ENCODE data around the gene ARSG. TPM values are rescaled to one million over a fixed set of nuclear protein-coding genes. Genes with fewer than 3 reads are reported as not detected.

The ARSG gene
- total and polyA plus RNA-seq, 2 of the 4 experiments (the other 2 are of a cell fraction), result 2.9 to 3.0 TPM

DNA sequence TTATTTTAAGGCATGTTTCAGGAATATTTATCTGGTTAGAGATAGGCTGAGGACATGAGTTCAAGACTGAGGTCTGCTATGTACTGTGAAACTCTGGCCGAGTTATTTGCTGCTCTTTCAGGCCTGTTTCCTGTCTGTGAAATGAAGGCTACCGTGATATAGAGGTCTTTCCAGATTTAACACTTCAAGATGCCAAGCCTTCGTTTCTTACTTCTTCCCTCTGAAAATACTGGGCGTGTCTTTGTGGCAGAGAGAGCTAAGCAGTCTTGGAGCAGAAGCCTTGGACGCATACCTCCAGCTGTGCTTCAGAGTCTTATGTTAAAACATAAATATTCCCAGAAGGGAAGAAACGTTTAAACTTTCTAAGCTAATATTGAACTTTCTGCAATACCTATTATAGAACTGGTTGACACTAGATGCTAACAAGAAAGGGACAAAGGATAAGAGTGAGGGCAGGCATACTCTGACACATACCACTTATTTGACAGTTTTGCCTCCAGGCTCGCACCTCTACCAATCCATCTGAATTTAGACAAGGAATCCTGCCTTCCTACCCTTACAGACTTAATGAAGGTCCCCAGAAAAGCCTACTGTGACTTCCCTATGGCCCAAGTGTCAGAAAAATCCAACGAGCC, 148.5 kb downstream of the ARSG start:
- no peak overlapping the region for H2AK5ac ChIP-seq (ENCODE audit: low read depth, low read length)
- H3K79me1 ChIP-seq (ENCODE audit: low read depth in 1 of 2, low read length in 2 of 2), result peaks cover 0 to 25% of the 10 kb centered on the region in 2 experiments; a peak in 2 of 4 replicates
- H4K91ac ChIP-seq (ENCODE audit: insufficient read depth, low read depth, low read length), result no peak overlapping the region
- H3K18ac ChIP-seq (ENCODE audit: low read depth, low read length), result no peak overlapping the region
- in situ Hi-C loops (cut with MboI; ENCODE audit: low sequenced_read_pairs), result loop anchor here (10.0 kb wide), 1 partner anchor 175 kb away; no protein-coding TSS in a partner anchor
- no peak overlapping the region for H3K4ac ChIP-seq (ENCODE audit: low read depth, low read length)
- no peak overlapping the region for H3K4me2 ChIP-seq (ENCODE audit: low read depth, low read length)
- H3K23ac ChIP-seq (ENCODE audit: low read depth, low read length), result no peak overlapping the region
- dilution Hi-C loops (cut with HindIII; ENCODE audit: low sequenced_read_pairs, unreplicated experiment), result no loop called here
- H3K4me1 ChIP-seq (ENCODE audit: control insufficient read depth, insufficient read depth, low read length), result peaks cover 9% of the 10 kb centered on the region
- H2AK9ac ChIP-seq (replicated peaks; ENCODE audit: low read depth, low read length, poor library complexity), result peak overlapping the region; percentile 16
- H3K56ac ChIP-seq (ENCODE audit: extremely low read depth, insufficient read depth, low read length), result no peak overlapping the region
- no TSS peak for BruUV-seq (replicated peaks)
- no peak for ATAC-seq (ENCODE audit: low read depth)
- ChIA-PET CTCF (interaction anchor here (1.1 kb wide), 1 partner anchor 40 kb away, joined by 3 read pairs; no protein-coding TSS in a partner anchor), POLR2A (ENCODE audit: unreplicated experiment) (no interaction called here)
- H4K20me1 ChIP-seq (ENCODE audit: insufficient read depth, low read length), result peaks cover 10% of the 10 kb centered on the region; the same call in 1 of the 2 replicates
- no peaks in the 10 kb centered on the region for H3K27me3 ChIP-seq (ENCODE audit: control insufficient read depth, insufficient read depth, low read length)
- WGBS, 2 experiments (ENCODE audit: extremely low coverage in 2 of 2, insufficient read length in 1 of 2), result no CpG with 5 or more reads among the region's 8 CpGs
- peaks cover 4% of the 10 kb centered on the region; the same call in 1 of the 2 replicates for H3K9me1 ChIP-seq (ENCODE audit: insufficient read depth, low read length)
- DNase-seq, result no peak
- no peak overlapping the region for H2AFZ ChIP-seq (replicated peaks; ENCODE audit: low read length, poor library complexity)
- no peak overlapping the region for H4K5ac ChIP-seq (ENCODE audit: low read depth, low read length)
- H3K9ac ChIP-seq (ENCODE audit: low read depth, low read length), result no peak overlapping the region
- H3K36me3 ChIP-seq (ENCODE audit: control insufficient read depth, insufficient read depth, low read length), result peaks cover 34% of the 10 kb centered on the region
- H2BK15ac ChIP-seq (ENCODE audit: low read depth, low read length), result no peak overlapping the region
- H2BK20ac ChIP-seq (ENCODE audit: low read depth, low read length), result no peak overlapping the region
- H2BK5ac ChIP-seq (ENCODE audit: low read depth, low read length, poor library complexity, severe bottlenecking), result no peak overlapping the region
- no peak overlapping the region for H4K8ac ChIP-seq (ENCODE audit: low read depth in 2 of 2, low read length in 2 of 2)
- H3K4me3 ChIP-seq (ENCODE audit: insufficient read depth, low read depth, low read length), result no peak overlapping the region
- H2BK120ac ChIP-seq (ENCODE audit: low read depth, low read length), result no peak overlapping the region
- TF ChIP-seq SMC3 (IDR thresholded peaks at IDR 0.05; ENCODE audit: low read depth, low read length) (no peak), RCOR1 (IDR thresholded peaks at IDR 0.05; ENCODE audit: insufficient replicate concordance, low read length) (no peak), RAD21 (IDR thresholded peaks at IDR 0.05; ENCODE audit: low read length) (no peak), MAFK (IDR thresholded peaks at IDR 0.05; ENCODE audit: low read depth, low read length) (no peak), MAZ (IDR thresholded peaks at IDR 0.05; ENCODE audit: borderline replicate concordance, low read depth, low read length) (no peak), FOS (IDR thresholded peaks at IDR 0.05; ENCODE audit: low read depth, low read length) (no peak), POLR2A (IDR thresholded peaks at IDR 0.05; ENCODE audit: low read depth, low read length) (no peak), NFE2L2 (IDR thresholded peaks at IDR 0.05; ENCODE audit: low read depth, low read length) (no peak), USF2 (IDR thresholded peaks at IDR 0.05; ENCODE audit: low read depth, low read length) (no peak), MXI1 (IDR thresholded peaks at IDR 0.05; ENCODE audit: borderline replicate concordance, low read depth, low read length) (no peak), CHD1 (IDR thresholded peaks at IDR 0.05; ENCODE audit: low read depth, low read length) (no peak), BHLHE40 (IDR thresholded peaks at IDR 0.05; ENCODE audit: low read depth, low read length) (no peak), CEBPB (IDR thresholded peaks at IDR 0.05; ENCODE audit: low read depth, low read length) (no peak), RFX5 (IDR thresholded peaks at IDR 0.05; ENCODE audit: low read depth, low read length) (no peak)
- TF ChIP-seq, protein P1, sequence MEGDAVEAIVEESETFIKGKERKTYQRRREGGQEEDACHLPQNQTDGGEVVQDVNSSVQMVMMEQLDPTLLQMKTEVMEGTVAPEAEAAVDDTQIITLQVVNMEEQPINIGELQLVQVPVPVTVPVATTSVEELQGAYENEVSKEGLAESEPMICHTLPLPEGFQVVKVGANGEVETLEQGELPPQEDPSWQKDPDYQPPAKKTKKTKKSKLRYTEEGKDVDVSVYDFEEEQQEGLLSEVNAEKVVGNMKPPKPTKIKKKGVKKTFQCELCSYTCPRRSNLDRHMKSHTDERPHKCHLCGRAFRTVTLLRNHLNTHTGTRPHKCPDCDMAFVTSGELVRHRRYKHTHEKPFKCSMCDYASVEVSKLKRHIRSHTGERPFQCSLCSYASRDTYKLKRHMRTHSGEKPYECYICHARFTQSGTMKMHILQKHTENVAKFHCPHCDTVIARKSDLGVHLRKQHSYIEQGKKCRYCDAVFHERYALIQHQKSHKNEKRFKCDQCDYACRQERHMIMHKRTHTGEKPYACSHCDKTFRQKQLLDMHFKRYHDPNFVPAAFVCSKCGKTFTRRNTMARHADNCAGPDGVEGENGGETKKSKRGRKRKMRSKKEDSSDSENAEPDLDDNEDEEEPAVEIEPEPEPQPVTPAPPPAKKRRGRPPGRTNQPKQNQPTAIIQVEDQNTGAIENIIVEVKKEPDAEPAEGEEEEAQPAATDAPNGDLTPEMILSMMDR (conservative IDR thresholded peaks at IDR 0.05; ENCODE audit: low read depth, low read length), result no peak
- TF ChIP-seq, protein P2, sequence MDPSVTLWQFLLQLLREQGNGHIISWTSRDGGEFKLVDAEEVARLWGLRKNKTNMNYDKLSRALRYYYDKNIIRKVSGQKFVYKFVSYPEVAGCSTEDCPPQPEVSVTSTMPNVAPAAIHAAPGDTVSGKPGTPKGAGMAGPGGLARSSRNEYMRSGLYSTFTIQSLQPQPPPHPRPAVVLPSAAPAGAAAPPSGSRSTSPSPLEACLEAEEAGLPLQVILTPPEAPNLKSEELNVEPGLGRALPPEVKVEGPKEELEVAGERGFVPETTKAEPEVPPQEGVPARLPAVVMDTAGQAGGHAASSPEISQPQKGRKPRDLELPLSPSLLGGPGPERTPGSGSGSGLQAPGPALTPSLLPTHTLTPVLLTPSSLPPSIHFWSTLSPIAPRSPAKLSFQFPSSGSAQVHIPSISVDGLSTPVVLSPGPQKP (IDR thresholded peaks at IDR 0.05; ENCODE audit: borderline replicate concordance, low read depth, low read length), result no peak
- H3K14ac ChIP-seq (replicated peaks; ENCODE audit: low read depth, low read length), result no peak overlapping the region
- H3K9me3 ChIP-seq (ENCODE audit: control insufficient read depth, insufficient read depth, low read length), result no peaks in the 10 kb centered on the region
- intact Hi-C loops (cut with micrococcal nuclease), result loop anchor here (5.0 kb wide), 1 partner anchor 237 kb away; no protein-coding TSS in a partner anchor
- no peak overlapping the region for H3K27ac ChIP-seq (ENCODE audit: insufficient read depth, low read length)

All from IMR-90 (cell line).